Thoracic aorta (tissue), 2 donors: Measurements from ENCODE around the gene DRD2. TPM values are rescaled to one million over a fixed set of nuclear protein-coding genes. Genes with fewer than 3 reads are reported as not detected.

Experiments used
- ATAC-seq: fragments of 150-250 bp; one replicate; pipeline ENCODE4 v1.8.0; 2017; ENCODE audit warnings: low read depth; ENCODE audit not compliant: insufficient number of reproducible peaks, low FRiP score
- DNase-seq: peaks from one replicate; pipeline ENCODE4 v3.0.0-alpha.2; 2020; ENCODE audit warnings: low spot score
- H3K27ac ChIP-seq, 2 donors: fragments of 200-600 bp; sonication (generic); 1 replicate in 1 of 2; 2 replicates in 1 of 2; pipeline ENCODE4 v1.5.1; 2016; ENCODE audit warnings: mild to moderate bottlenecking in 2 of 2, moderate library complexity in 2 of 2
- H3K27me3 ChIP-seq: fragments of 200-600 bp; sonication (generic); replicated peaks from 2 replicates; pipeline ENCODE4 v1.6.0; 2016; ENCODE audit warnings: mild to moderate bottlenecking; ENCODE audit not compliant: insufficient read depth
- H3K36me3 ChIP-seq: fragments of 200-600 bp; sonication (generic); one replicate; pipeline ENCODE4 v1.5.1; 2016
- H3K4me1 ChIP-seq, 2 donors: fragments of 200-600 bp; sonication (generic); 1 replicate in 1 of 2; 2 replicates in 1 of 2; pipeline versions ENCODE4 v1.5.1 to v1.6.0; 2016; ENCODE audit warnings: low read depth in 2 of 2, mild to moderate bottlenecking in 1 of 2; ENCODE audit not compliant: control insufficient read depth in 1 of 2
- H3K4me3 ChIP-seq: fragments of 200-600 bp; sonication (generic); 2 replicates; pipeline ENCODE4 v1.5.1; 2016; ENCODE audit warnings: mild to moderate bottlenecking
- H3K9me3 ChIP-seq: fragments of 200-600 bp; sonication (generic); 2 replicates; pipeline ENCODE4 v1.5.1; 2016
- total RNA-seq, 2 donors: library from RNA; depleted of rRNA; stranded (reverse); fragments of >200 nt; gene quantifications; one replicate each; pipeline versions ENCODE4 v1.1.0 to v1.2.3, GENCODE V29; 2016
- TF ChIP-seq, protein P1 (sequence below): fragments of 200-600 bp; sonication (generic); IDR thresholded peaks from one replicate; pipeline ENCODE4 v1.5.1; 2019; ENCODE audit warnings: antibody characterized with exemption

DRD2 gene
- total RNA-seq, 2 donors from 2014 or later, result not detected

DNA sequence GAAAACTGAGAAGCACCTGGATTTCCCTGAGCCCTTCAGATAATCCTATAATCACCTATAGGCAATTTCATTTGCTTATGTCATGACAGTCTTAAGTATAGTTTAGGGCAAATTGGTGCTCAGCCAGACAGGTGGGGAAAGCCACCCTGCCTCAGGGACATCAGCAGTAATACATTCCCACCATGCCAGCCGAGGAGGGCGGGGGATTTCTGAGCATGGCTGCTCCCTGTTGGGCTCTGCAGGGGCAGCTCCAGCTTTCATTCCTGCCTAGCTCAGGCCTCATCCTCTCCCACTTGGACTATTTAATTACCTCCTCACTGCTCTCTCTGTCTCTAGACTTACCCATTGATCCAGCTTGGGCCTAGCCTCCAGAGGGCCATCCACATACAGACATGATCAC lies 9.0 kb upstream of the DRD2 start:
- H3K4me1 ChIP-seq, result no peaks in the 10 kb centered on the region
- no peaks in the 10 kb centered on the region for H3K36me3 ChIP-seq
- TF ChIP-seq, protein P1, sequence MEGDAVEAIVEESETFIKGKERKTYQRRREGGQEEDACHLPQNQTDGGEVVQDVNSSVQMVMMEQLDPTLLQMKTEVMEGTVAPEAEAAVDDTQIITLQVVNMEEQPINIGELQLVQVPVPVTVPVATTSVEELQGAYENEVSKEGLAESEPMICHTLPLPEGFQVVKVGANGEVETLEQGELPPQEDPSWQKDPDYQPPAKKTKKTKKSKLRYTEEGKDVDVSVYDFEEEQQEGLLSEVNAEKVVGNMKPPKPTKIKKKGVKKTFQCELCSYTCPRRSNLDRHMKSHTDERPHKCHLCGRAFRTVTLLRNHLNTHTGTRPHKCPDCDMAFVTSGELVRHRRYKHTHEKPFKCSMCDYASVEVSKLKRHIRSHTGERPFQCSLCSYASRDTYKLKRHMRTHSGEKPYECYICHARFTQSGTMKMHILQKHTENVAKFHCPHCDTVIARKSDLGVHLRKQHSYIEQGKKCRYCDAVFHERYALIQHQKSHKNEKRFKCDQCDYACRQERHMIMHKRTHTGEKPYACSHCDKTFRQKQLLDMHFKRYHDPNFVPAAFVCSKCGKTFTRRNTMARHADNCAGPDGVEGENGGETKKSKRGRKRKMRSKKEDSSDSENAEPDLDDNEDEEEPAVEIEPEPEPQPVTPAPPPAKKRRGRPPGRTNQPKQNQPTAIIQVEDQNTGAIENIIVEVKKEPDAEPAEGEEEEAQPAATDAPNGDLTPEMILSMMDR, result no peak
- H3K27ac ChIP-seq, result no peak overlapping the region
- no peaks in the 10 kb centered on the region for H3K9me3 ChIP-seq
- H3K27me3 ChIP-seq, result no peaks in the 10 kb centered on the region
- DNase-seq (no peak), ATAC-seq (no peak)
- H3K4me3 ChIP-seq, result no peak overlapping the region

DNA sequence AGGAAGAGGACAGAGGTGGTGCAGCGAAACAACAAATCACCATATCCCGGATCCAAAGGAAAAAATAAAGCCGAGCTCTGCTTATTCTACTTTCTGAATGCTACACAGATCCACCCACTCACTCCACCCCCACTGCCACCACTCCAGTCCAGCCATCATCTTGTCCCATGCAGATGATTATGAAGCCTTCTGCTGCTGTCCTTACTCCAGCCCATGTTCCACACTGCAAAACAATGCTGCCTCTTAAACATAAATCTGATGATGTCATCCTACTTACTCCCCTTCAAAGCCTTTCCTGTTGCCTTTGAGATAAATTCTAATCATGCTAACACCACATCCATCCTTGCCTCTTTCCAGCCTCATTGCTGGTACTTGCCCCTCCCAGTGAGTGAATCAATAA lies 6.5 kb upstream of the DRD2 start:
- Histone ChIP-seq H3K27me3 (peaks cover 6% of the 10 kb centered on the region), H3K4me3 (no peak overlapping the region), H3K4me1 (no peaks in the 10 kb centered on the region), H3K27ac (no peak overlapping the region), H3K9me3 (no peaks in the 10 kb centered on the region), H3K36me3 (no peaks in the 10 kb centered on the region)
- DNase-seq (no peak), ATAC-seq (no peak)
- TF ChIP-seq, protein P1, result no peak

DNA sequence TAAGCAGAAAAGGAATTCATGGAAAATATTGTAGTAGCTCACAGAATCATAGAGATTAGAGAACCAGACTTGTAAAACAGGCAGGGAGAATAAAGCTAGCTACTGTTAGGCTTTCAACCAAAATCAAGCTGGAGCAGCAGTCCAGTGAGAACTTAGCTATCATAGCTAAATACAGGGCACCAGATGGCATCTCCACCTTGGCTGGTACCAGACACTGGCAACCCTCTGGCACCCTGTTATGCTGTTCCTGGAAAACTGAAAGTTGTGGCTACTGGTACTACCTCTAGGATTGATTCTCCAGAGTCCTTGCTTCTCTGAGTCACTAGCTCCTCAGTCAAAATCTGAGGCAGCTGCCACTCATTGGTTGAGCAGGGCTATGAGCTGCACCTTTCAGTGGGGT lies 6.0 kb upstream of the DRD2 start:
- ATAC-seq (no peak), DNase-seq (no peak)
- no peak overlapping the region for H3K27ac ChIP-seq
- no peak overlapping the region for H3K4me3 ChIP-seq
- H3K27me3 ChIP-seq, result peaks cover 8% of the 10 kb centered on the region
- no peaks in the 10 kb centered on the region for H3K36me3 ChIP-seq
- TF ChIP-seq, protein P1, result no peak
- H3K4me1 ChIP-seq, result no peaks in the 10 kb centered on the region
- no peaks in the 10 kb centered on the region for H3K9me3 ChIP-seq

DNA sequence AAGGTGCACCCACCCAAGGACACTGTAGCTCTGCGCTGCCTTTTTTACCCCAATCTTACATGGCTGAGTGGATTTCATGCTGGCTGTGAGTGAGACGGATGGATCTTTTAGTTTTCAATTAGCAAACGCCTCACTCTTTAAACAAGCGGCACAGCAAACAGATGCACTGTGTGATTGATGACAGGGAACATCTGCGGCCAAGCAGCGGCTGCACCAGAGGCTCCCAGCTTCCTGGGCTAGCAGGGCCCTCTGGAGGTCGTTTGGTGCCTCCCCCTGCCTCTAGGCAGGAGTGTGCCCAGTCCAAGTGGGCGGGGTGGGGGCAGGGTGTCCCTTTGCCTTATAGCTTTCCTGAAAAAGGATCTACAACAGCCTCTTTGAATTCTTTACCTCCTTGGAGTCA lies 2.1 kb upstream of the DRD2 start:
- Histone ChIP-seq H3K27ac (no peak overlapping the region), H3K27me3 (peaks cover 8% of the 10 kb centered on the region), H3K4me1 (peaks cover 0 to 5% of the 10 kb centered on the region in 2 donors), H3K4me3 (no peak overlapping the region), H3K36me3 (no peaks in the 10 kb centered on the region), H3K9me3 (no peaks in the 10 kb centered on the region)
- ATAC-seq, result no peak
- DNase-seq, result no peak
- TF ChIP-seq, protein P1, result no peak

DNA sequence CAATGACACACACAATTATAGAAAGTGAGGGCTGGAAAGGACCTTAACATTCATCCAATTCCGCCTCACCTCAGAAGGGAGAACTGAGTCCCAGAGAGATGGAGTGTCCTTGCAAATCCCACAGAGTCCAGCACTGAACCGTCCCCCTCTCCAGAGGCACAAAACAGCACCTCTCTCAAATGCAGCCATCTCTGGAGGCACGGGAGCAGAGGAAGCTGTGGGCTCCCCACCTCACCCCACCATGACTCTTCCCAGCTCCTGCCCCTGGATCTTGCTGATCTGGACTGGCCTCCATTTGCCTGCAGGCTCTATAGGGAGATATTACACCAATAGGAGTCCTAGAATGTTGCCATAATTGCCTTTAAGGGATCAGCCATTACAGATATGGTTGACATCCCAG lies 1.4 kb upstream of the DRD2 start:
- H3K36me3 ChIP-seq, result no peaks in the 10 kb centered on the region
- no peaks in the 10 kb centered on the region for H3K9me3 ChIP-seq
- ATAC-seq (no peak), DNase-seq (no peak)
- H3K4me1 ChIP-seq, result peaks cover 0 to 5% of the 10 kb centered on the region in 2 donors
- H3K27me3 ChIP-seq, result peaks cover 8% of the 10 kb centered on the region
- no peak overlapping the region for H3K4me3 ChIP-seq
- no peak overlapping the region for H3K27ac ChIP-seq
- TF ChIP-seq, protein P1, result no peak
